Bronchial epithelial cell (primary cell): ENCODE measurements around the gene PDHX. TPM values are rescaled to one million over a fixed set of nuclear protein-coding genes. Genes with fewer than 3 reads are reported as not detected.

ENCODE experiments used
- DNase-seq: peaks from one replicate; pipeline ENCODE4 v3.0.0-alpha.2; 2010; ENCODE audit warnings: low read depth
- FAIRE-seq: peaks from 2 replicates; lab custom pipeline; 2011; peaks lifted over from hg19 to GRCh38; lab: Jason Lieb, UNC
- H3K27me3 ChIP-seq: 2 replicates; pipeline ENCODE4 v1.5.1; 2011; ENCODE audit warnings: low read length; ENCODE audit not compliant: control insufficient read depth, insufficient read depth
- H3K36me3 ChIP-seq: 2 replicates; pipeline ENCODE4 v1.5.1; 2011; ENCODE audit warnings: low read length; ENCODE audit not compliant: control insufficient read depth, insufficient read depth
- H3K4me3 ChIP-seq: 2 replicates; pipeline ENCODE4 v1.5.1; 2011; ENCODE audit warnings: mild to moderate bottlenecking, low read depth, low read length, control low read depth
- total RNA-seq: library from RNA; depleted of rRNA; stranded (reverse); fragments of >200 nt; gene quantifications from 2 replicates; pipeline ENCODE4 v1.2.1, GENCODE V29; 2014
- TF ChIP-seq, protein P1 (sequence below): IDR thresholded peaks from 2 replicates; pipeline ENCODE4 v1.5.1; 2011; ENCODE audit warnings: mild to moderate bottlenecking, moderate library complexity, low read length, control low read depth, inconsistent platforms; ENCODE audit not compliant: insufficient read depth, severe bottlenecking

PDHX gene
- total RNA-seq, 1 donor from 2014 or later, result 26.6 TPM

DNA sequence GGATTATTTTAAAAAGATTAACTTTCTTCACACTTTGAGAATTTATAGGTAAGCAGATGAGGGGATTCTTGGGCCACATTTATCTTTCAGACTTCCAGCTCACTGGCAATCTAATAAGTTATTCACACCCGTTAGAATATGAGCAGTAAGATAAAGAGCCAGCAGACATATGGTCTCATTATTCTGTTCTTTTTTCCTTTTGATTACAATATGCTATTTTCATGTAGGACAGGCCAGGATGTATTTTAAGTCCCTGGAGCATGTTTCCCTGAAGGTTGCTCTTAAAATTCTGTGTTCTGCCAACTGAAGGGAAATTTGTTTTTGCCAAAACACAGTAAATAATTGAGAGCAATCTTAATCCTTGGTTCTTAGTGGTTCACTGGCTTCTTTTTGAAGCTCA is 22.2 kb downstream of the PDHX start:
- H3K27me3 ChIP-seq, result no peaks in the 10 kb centered on the region
- DNase-seq (no peak), FAIRE-seq (no peak)
- no peak overlapping the region for H3K4me3 ChIP-seq
- H3K36me3 ChIP-seq, result peaks cover 2% of the 10 kb centered on the region
- TF ChIP-seq, protein P1, sequence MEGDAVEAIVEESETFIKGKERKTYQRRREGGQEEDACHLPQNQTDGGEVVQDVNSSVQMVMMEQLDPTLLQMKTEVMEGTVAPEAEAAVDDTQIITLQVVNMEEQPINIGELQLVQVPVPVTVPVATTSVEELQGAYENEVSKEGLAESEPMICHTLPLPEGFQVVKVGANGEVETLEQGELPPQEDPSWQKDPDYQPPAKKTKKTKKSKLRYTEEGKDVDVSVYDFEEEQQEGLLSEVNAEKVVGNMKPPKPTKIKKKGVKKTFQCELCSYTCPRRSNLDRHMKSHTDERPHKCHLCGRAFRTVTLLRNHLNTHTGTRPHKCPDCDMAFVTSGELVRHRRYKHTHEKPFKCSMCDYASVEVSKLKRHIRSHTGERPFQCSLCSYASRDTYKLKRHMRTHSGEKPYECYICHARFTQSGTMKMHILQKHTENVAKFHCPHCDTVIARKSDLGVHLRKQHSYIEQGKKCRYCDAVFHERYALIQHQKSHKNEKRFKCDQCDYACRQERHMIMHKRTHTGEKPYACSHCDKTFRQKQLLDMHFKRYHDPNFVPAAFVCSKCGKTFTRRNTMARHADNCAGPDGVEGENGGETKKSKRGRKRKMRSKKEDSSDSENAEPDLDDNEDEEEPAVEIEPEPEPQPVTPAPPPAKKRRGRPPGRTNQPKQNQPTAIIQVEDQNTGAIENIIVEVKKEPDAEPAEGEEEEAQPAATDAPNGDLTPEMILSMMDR, result no peak

DNA sequence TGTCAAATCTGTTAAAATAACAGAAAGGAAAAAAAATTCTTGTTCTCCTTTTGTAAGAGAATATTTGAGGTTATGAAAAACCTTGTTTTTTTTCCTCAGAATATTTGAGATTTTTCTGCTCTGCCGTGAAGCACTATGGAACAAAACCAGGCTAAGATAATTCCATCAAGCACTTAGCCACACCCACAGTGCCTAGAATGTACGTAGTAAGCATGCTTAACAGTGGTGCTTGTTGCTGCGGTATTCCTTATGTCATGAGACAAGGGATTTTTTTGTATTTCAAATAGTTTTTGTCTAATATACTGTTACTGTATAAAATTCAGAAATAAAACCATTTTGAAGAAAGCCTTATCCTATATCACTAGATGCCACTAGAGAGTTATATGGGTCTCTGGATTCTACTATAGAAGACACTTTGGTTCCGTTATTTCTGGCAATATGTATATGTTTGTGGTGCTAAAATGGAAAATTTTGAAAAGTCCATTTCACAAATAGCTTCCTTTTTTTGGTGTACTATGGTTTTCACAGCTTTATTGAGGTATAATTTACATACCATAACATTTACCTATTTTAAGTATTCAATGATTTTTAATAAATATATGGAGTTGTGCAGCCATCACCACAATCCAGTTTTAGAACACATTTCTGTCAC is 23.7 kb downstream of the PDHX start:
- no peak for FAIRE-seq
- no peaks in the 10 kb centered on the region for H3K27me3 ChIP-seq

GRCh38 chr11:34941688-34942087 is 25.3 kb downstream of the PDHX start:
- H3K27me3 ChIP-seq, result no peaks in the 10 kb centered on the region
- FAIRE-seq (no peak), DNase-seq (no peak)
- H3K36me3 ChIP-seq, result peaks cover 2% of the 10 kb centered on the region
- TF ChIP-seq, protein P1, result no peak
- H3K4me3 ChIP-seq, result no peak overlapping the region

More for the DNA sequence above, 23.7 kb downstream of the PDHX start:
- no peak overlapping the region for H3K4me3 ChIP-seq
- no peak for DNase-seq
- peaks cover 2% of the 10 kb centered on the region for H3K36me3 ChIP-seq
- TF ChIP-seq, protein P1, result no peak

DNA sequence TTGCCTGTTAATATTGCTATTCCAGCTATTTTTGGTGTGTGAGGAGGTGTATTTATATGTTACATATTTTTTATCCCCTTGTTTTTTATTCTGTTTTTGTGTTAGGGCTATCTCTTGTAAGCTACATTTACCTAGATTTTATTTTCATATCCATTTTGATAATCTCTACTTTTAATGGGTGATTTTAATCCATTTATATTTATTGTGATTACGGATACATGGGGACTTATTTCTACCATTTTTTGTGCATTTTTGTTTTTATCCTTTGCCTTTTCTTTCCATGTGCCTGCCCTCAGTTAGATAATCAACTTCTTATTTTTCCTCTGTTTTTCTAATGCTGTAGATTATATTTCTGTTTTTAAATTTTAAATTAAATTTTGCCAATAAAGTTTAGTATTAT is 28.3 kb downstream of the PDHX start:
- FAIRE-seq (no peak), DNase-seq (no peak)
- peaks cover 2% of the 10 kb centered on the region for H3K36me3 ChIP-seq
- H3K4me3 ChIP-seq, result no peak overlapping the region
- TF ChIP-seq, protein P1, result no peak
- no peaks in the 10 kb centered on the region for H3K27me3 ChIP-seq

- no peak overlapping the region for H3K4me3 ChIP-seq
- DNase-seq (no peak), FAIRE-seq (no peak)
- H3K27me3 ChIP-seq, result no peaks in the 10 kb centered on the region
- TF ChIP-seq, protein P1, result no peak
- no peaks in the 10 kb centered on the region for H3K36me3 ChIP-seq
Measured at GRCh38 chr11:34948696-34949095, 32.3 kb downstream of the PDHX start.

DNA sequence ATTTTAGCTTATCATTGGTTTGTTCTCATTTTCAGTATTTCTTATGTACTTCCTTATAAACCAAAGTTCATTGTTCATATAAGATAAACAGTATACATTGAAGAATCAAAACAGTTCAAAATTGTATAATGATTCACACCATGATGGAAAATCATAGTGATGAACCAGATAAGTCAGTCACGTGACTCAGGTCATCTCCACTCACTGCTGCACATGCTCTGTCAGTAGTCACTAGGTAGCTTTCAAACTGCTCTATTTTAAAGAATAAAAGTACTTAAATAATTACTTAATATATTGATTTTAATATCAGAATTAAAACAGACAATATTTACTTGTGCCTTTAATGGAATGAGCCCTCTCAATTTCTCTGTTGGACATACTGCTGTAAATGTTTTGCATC is 37.5 kb downstream of the PDHX start:
- Histone ChIP-seq H3K27me3 (no peaks in the 10 kb centered on the region), H3K4me3 (no peak overlapping the region), H3K36me3 (no peaks in the 10 kb centered on the region)
- TF ChIP-seq, protein P1, result no peak
- no peak for DNase-seq
- FAIRE-seq, result no peak
